Measurements from ENCODE around the gene FXYD1. TPM values are rescaled to one million over a fixed set of nuclear protein-coding genes. Genes with fewer than 3 reads are reported as not detected.
"Not testable (repeated sequence)": the region's sequence is repeated elsewhere in the genome, so short reads cannot be mapped to it uniquely, and the experiment has no call there.

Gene FXYD1
- total RNA-seq, 1 experiment from 2014 or later: 13.3 TPM

GRCh38 chr19:35151273-35152065 is 12.8 kb downstream of the FXYD1 start:
- TF ChIP-seq ZNF263 (CRISPR knock-in tag; IDR thresholded peaks at IDR 0.05; ENCODE audit: low read depth): no peak
- TF ChIP-seq, protein P1, sequence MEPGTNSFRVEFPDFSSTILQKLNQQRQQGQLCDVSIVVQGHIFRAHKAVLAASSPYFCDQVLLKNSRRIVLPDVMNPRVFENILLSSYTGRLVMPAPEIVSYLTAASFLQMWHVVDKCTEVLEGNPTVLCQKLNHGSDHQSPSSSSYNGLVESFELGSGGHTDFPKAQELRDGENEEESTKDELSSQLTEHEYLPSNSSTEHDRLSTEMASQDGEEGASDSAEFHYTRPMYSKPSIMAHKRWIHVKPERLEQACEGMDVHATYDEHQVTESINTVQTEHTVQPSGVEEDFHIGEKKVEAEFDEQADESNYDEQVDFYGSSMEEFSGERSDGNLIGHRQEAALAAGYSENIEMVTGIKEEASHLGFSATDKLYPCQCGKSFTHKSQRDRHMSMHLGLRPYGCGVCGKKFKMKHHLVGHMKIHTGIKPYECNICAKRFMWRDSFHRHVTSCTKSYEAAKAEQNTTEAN (CRISPR knock-in tag; IDR thresholded peaks at IDR 0.05): no peak
- TF ChIP-seq CBFB (CRISPR knock-in tag; IDR thresholded peaks at IDR 0.05; ENCODE audit: low read depth): no peak
- no peak for TF ChIP-seq E2F4 (CRISPR knock-in tag; IDR thresholded peaks at IDR 0.05; ENCODE audit: borderline replicate concordance, low read depth)
- no peak for TF ChIP-seq ZNF423 (CRISPR knock-in tag; IDR thresholded peaks at IDR 0.05)
- no peak for TF ChIP-seq SMAD3 (CRISPR knock-in tag; IDR thresholded peaks at IDR 0.05; ENCODE audit: borderline replicate concordance)
- Mint-ChIP-seq H3K36me3 (peaks cover 10% of the 10 kb centered on the region), H3K27ac (peak overlapping the region; percentile 90), H3K4me1 (peaks cover 55% of the 10 kb centered on the region), H3K27me3 (ENCODE audit: low read depth) (no peaks in the 10 kb centered on the region; the same call in 1 of the 2 replicates), H3K4me3 (no peak overlapping the region), H3K9me3 (no peaks in the 10 kb centered on the region)
- ChIA-PET CTCF (interaction anchor here (0.8 to 4.1 kb wide), 12 partner anchors 9 to 314 kb away, joined by 3 to 143 read pairs (median 9); partner anchors contain the start of genes FXYD7, HPN and LGI4), POLR2A (interaction anchor here (0.7 to 1.8 kb wide), 5 partner anchors 8 to 106 kb away, joined by 3 to 9 read pairs (median 3); partner anchors contain the start of gene FXYD7)
- peak; percentile 5; the same call in 1 of the 2 replicates for ATAC-seq
- no peak for DNase-seq (ENCODE audit: low spot score)

DNA sequence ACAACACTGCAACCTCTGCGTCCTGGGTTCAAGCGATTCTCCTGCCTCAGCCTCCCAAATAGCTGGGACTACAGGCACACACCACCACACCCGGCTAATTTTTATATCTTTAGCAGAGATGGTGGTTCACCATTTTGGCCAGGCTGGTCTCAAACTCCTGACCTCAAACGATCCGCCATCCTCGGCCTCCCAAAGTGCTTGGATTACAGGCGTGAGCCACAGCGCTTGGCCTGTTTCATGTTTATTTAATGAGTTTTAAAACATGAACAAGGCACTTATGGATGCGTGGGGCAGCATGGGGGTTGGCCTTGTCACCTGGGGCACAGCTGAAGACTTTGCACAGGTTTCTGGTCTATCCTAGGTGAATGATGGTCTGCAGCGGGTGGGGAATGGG is 14.5 kb downstream of the FXYD1 start:
- CTCF ChIA-PET: interaction anchor here (0.7 to 4.1 kb wide), 13 partner anchors 10 to 767 kb away, joined by 3 to 143 read pairs (median 8); partner anchors contain the start of genes FXYD7 and LGI4
- H3K4me3 Mint-ChIP-seq: peak overlapping the region; percentile 97
- not testable (repeated sequence) for H3K9me3 Mint-ChIP-seq

DNA sequence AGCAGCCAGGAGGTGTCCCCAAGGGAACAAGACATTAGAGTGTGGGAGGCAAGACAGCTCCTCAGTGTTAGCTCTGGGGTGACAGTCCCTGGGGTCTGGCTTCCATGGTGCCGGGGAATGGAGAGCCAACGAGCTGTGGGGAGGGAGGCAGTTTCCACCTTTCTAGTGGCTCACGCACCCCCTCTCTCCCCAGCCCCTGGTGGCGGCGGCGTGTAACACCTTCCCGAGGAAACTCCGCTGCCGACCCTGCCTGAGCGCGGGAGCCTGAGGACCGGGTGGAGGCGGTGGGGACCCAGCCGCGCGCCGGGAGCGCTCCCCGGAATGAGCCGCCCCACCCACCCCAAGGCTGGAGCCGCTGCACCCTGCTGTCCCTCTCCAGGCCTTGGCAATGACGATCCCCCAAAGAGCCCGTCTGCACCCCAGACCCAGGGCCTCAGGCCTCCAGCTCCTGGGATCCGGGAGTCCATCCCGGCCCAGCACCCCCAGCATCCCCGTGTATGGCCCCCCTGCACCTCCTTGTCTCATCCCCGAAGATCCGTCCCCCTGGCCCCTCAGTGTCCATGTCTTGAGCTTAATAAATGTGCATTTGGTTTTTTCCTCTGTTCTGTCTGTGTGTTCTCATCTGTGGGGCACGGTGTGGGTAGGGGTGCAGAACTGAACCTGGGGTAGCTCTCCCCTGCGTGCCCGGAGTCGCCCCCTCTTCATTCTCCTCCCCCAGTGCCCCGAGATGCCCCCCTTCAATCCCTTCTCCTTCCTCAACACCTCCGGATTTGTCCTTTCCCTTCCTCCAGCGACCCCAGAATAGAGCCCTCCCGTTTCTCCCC is 15.3 kb downstream of the FXYD1 start:
- peak; percentile 79 for DNase-seq (ENCODE audit: low spot score)
- Mint-ChIP-seq H3K4me3 (peak overlapping the region; percentile 97), H3K9me3 (no peaks in the 10 kb centered on the region), H3K27ac (no peak overlapping the region), H3K4me1 (peaks cover 57% of the 10 kb centered on the region), H3K36me3 (peaks cover 29% of the 10 kb centered on the region), H3K27me3 (ENCODE audit: low read depth) (no peaks in the 10 kb centered on the region; the same call in 1 of the 2 replicates)
- POLR2A ChIA-PET: interaction anchor here (0.6 to 2.5 kb wide), 3 partner anchors 12 to 86 kb away, joined by 4 to 15 read pairs (median 8); no protein-coding TSS in a partner anchor
- CTCF ChIA-PET: interaction anchor here (0.6 to 4.1 kb wide), 17 partner anchors 11 to 624 kb away, joined by 3 to 143 read pairs (median 8); partner anchors contain the start of genes FXYD7 and LGI4
- TF ChIP-seq ZNF121 (CRISPR knock-in tag; IDR thresholded peaks at IDR 0.05) (peak; percentile 67; the same call in 1 of the 2 replicates), CTCF (IDR thresholded peaks at IDR 0.05) (peak; percentile 76), STAT6 (CRISPR knock-in tag; conservative IDR thresholded peaks at IDR 0.05; ENCODE audit: low read depth) (no peak)
- TF ChIP-seq, protein P2, sequence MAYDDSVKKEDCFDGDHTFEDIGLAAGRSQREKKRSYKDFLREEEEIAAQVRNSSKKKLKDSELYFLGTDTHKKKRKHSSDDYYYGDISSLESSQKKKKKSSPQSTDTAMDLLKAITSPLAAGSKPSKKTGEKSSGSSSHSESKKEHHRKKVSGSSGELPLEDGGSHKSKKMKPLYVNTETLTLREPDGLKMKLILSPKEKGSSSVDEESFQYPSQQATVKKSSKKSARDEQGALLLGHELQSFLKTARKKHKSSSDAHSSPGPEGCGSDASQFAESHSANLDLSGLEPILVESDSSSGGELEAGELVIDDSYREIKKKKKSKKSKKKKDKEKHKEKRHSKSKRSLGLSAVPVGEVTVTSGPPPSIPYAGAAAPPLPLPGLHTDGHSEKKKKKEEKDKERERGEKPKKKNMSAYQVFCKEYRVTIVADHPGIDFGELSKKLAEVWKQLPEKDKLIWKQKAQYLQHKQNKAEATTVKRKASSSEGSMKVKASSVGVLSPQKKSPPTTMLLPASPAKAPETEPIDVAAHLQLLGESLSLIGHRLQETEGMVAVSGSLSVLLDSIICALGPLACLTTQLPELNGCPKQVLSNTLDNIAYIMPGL (CRISPR knock-in tag; IDR thresholded peaks at IDR 0.05): 0 out of 2 replicates have a peak, but pooled peaks have one; percentile 44
- peak; percentile 48 for ATAC-seq

More for the DNA sequence above, 14.5 kb downstream of the FXYD1 start:
- not testable (repeated sequence) for H3K27ac Mint-ChIP-seq; H3K27me3 Mint-ChIP-seq (ENCODE audit: low read depth); ATAC-seq; DNase-seq (ENCODE audit: low spot score)
- Mint-ChIP-seq H3K4me1 (peaks cover 57% of the 10 kb centered on the region), H3K36me3 (peaks cover 21% of the 10 kb centered on the region)
- POLR2A ChIA-PET: interaction anchor here (2.5 kb wide), 1 partner anchor 12 kb away, joined by 15 read pairs; no protein-coding TSS in a partner anchor

All from WTC11 (cell line).